DOHH2 (cell line): Measurements from ENCODE around the gene TC2N.

Experiments
- CTCF ChIP-seq: fragments of 200-600 bp; sonication (generic); IDR thresholded peaks from one replicate; pipeline ENCODE4 v1.5.1; 2014; ENCODE audit warnings: antibody characterized with exemption, mild to moderate bottlenecking, low read depth, low read length; ENCODE audit not compliant: poor library complexity, severe bottlenecking
- EZH2phosphoT487 ChIP-seq: fragments of 200-600 bp; sonication (generic); IDR thresholded peaks from 2 replicates; pipeline ENCODE4 v1.6.1; 2017; ENCODE audit warnings: borderline replicate concordance, mild to moderate bottlenecking, antibody characterized with exemption, low read length, moderate library complexity, mixed read lengths

- TF ChIP-seq CTCF: no peak
- TF ChIP-seq EZH2phosphoT487: no peak
These were observed 21.5 kb upstream of the TC2N start for GRCh38 chr14:91888641-91889476.
